ENCODE results near the gene ATP13A3. TPM values are rescaled to one million over a fixed set of nuclear protein-coding genes. Genes with fewer than 3 reads are reported as not detected.

Gene ATP13A3
- total RNA-seq, 5 donors from 2014 or later (not counting 1 experiment from before 2014, with no cell fraction given): 48.1 to 71.7 (median 52.0) TPM

DNA sequence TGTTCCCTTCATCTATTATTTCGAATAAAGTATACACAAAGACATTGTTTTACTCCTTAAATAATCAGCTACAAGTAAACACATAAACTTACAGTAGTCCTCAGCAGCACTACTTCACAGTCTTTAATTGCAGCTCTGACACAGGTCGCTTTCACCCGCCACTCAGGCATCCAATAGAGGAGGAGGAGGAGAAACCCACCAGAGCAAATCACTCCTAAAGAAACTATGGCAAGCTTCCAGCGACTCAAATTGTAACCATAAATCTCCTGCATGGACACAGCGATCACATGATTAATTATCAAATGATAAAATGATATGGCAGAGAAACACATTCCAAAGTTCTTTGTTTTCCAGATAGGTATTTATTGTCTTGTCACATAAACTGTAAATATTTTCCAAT, 26.2 kb downstream of the ATP13A3 start:
- 100% methylated on average over 1 of the region's 5 CpGs for WGBS (ENCODE audit: insufficient coverage)
- H3K4me1 ChIP-seq (ENCODE audit: control insufficient read depth in 1 of 2, extremely low read depth in 1 of 2, insufficient read depth in 2 of 2, low read length in 2 of 2): no peaks in the 10 kb centered on the region
- peaks cover 8% of the 10 kb centered on the region in 3 donors for H3K4me1 Mint-ChIP-seq

GRCh38 chr3:194458131-194458530, 28.7 kb downstream of the ATP13A3 start:
- no CpG with 5 or more reads among the region's 5 CpGs for WGBS (ENCODE audit: insufficient coverage)
- H3K9me3 Mint-ChIP-seq: no peaks in the 10 kb centered on the region
- Histone ChIP-seq H3K9me3 (no peaks in the 10 kb centered on the region), H3K4me1 (ENCODE audit: control insufficient read depth in 1 of 2, extremely low read depth in 1 of 2, insufficient read depth in 2 of 2, low read length in 2 of 2) (no peaks in the 10 kb centered on the region), H3K27me3 (replicated peaks in 1 of 2; ENCODE audit: control insufficient read depth in 2 of 2, extremely low read depth in 1 of 2, insufficient read depth in 2 of 2, low read length in 1 of 2) (no peaks in the 10 kb centered on the region), H3K4me3 (ENCODE audit: control insufficient read depth in 1 of 2, extremely low read depth in 1 of 2, low read length in 1 of 2) (no peak overlapping the region), H3K36me3 (ENCODE audit: control insufficient read depth in 2 of 2, extremely low read depth in 1 of 2, insufficient read depth in 1 of 2, low read length in 1 of 2) (peaks cover 0 to 32% of the 10 kb centered on the region in 2 donors), H3K27ac (ENCODE audit: low read length) (no peak overlapping the region)
- no peaks in the 10 kb centered on the region for H3K27me3 Mint-ChIP-seq
- ChIA-PET CTCF (interaction anchor here in 1 of 2 donors (0.6 to 1.2 kb wide), 5 partner anchors 13 to 787 kb away, joined by 3 to 6 read pairs (median 4); no protein-coding TSS in a partner anchor), POLR2A (no interaction called here)
- DNase-seq (no peak), ATAC-seq (replicated peaks in 1 of 4) (no peak)
- no peak overlapping the region for H3K27ac Mint-ChIP-seq
- peaks cover 31% of the 10 kb centered on the region for H3K36me3 Mint-ChIP-seq
- H3K4me3 Mint-ChIP-seq: no peak overlapping the region
- H3K4me1 Mint-ChIP-seq: no peaks in the 10 kb centered on the region

More for the DNA sequence above, 26.2 kb downstream of the ATP13A3 start:
- no peak for ATAC-seq (replicated peaks in 1 of 4)
- no peak for DNase-seq
- H3K27ac ChIP-seq (ENCODE audit: low read length): no peak overlapping the region
- Mint-ChIP-seq H3K9me3 (no peaks in the 10 kb centered on the region), H3K27ac (no peak overlapping the region), H3K27me3 (no peaks in the 10 kb centered on the region), H3K4me3 (no peak overlapping the region), H3K36me3 (peaks cover 14% of the 10 kb centered on the region)
- no peaks in the 10 kb centered on the region for H3K27me3 ChIP-seq (replicated peaks in 1 of 2; ENCODE audit: control insufficient read depth in 2 of 2, extremely low read depth in 1 of 2, insufficient read depth in 2 of 2, low read length in 1 of 2)
- POLR2A ChIA-PET: no interaction called here
- H3K4me3 ChIP-seq (ENCODE audit: control insufficient read depth in 1 of 2, extremely low read depth in 1 of 2, low read length in 1 of 2): no peak overlapping the region
- H3K36me3 ChIP-seq (ENCODE audit: control insufficient read depth in 2 of 2, extremely low read depth in 1 of 2, insufficient read depth in 1 of 2, low read length in 1 of 2): peaks cover 0 to 19% of the 10 kb centered on the region in 2 donors
- H3K9me3 ChIP-seq: no peaks in the 10 kb centered on the region
- CTCF ChIA-PET: no interaction called here

DNA sequence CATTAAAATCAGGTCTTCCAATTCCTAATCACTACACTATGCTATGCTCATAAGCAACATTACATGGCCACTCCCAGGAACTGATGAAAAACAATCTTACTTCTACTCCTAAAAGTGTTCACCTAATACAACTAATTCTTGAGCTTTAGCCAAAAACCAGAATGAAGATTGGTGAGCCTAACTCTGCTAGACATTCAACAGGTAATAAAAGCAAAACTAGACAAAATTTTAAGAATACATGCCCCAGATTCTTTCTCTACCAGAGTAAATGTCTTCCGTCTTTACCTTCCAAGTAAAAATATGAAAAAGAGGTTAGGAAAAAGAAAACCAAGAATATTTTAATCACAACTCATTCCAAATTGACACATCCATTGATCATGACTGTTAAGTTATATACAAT, 31.3 kb downstream of the ATP13A3 start:
- no peaks in the 10 kb centered on the region for H3K9me3 ChIP-seq
- no peaks in the 10 kb centered on the region for H3K9me3 Mint-ChIP-seq
- no peaks in the 10 kb centered on the region for H3K27me3 ChIP-seq (replicated peaks in 1 of 2; ENCODE audit: control insufficient read depth in 2 of 2, extremely low read depth in 1 of 2, insufficient read depth in 2 of 2, low read length in 1 of 2)
- no peaks in the 10 kb centered on the region for H3K27me3 Mint-ChIP-seq
- H3K36me3 Mint-ChIP-seq: peaks cover 44% of the 10 kb centered on the region
- no peak overlapping the region for H3K4me3 Mint-ChIP-seq
- H3K27ac Mint-ChIP-seq: no peak overlapping the region
- no peak overlapping the region for H3K4me3 ChIP-seq (ENCODE audit: control insufficient read depth in 1 of 2, extremely low read depth in 1 of 2, low read length in 1 of 2)
- ChIA-PET POLR2A (interaction anchor here in 1 of 2 donors (0.5 kb wide), 1 partner anchor 124 kb away, joined by 3 read pairs; no protein-coding TSS in a partner anchor), CTCF (interaction anchor here in 1 of 2 donors (0.6 kb wide), 1 partner anchor 15 kb away, joined by 5 read pairs; no protein-coding TSS in a partner anchor)
- no peak overlapping the region for H3K27ac ChIP-seq (ENCODE audit: low read length)
- DNase-seq: no peak
- WGBS (ENCODE audit: insufficient coverage): no CpG with 5 or more reads among the region's 1 CpG
- ATAC-seq (replicated peaks in 1 of 4): no peak
- H3K36me3 ChIP-seq (ENCODE audit: control insufficient read depth in 2 of 2, extremely low read depth in 1 of 2, insufficient read depth in 1 of 2, low read length in 1 of 2): peaks cover 0 to 42% of the 10 kb centered on the region in 2 donors
- H3K4me1 ChIP-seq (ENCODE audit: control insufficient read depth in 1 of 2, extremely low read depth in 1 of 2, insufficient read depth in 2 of 2, low read length in 2 of 2): no peaks in the 10 kb centered on the region
- H3K4me1 Mint-ChIP-seq: no peaks in the 10 kb centered on the region

- Histone ChIP-seq H3K36me3 (ENCODE audit: control insufficient read depth in 2 of 2, extremely low read depth in 1 of 2, insufficient read depth in 1 of 2, low read length in 1 of 2) (peaks cover 7 to 50% of the 10 kb centered on the region in 2 donors), H3K9me3 (no peaks in the 10 kb centered on the region), H3K4me3 (ENCODE audit: control insufficient read depth in 1 of 2, extremely low read depth in 1 of 2, low read length in 1 of 2) (no peak overlapping the region), H3K27me3 (replicated peaks in 1 of 2; ENCODE audit: control insufficient read depth in 2 of 2, extremely low read depth in 1 of 2, insufficient read depth in 2 of 2, low read length in 1 of 2) (no peaks in the 10 kb centered on the region), H3K4me1 (ENCODE audit: control insufficient read depth in 1 of 2, extremely low read depth in 1 of 2, insufficient read depth in 2 of 2, low read length in 2 of 2) (no peaks in the 10 kb centered on the region), H3K27ac (ENCODE audit: low read length) (no peak overlapping the region)
- Mint-ChIP-seq H3K36me3 (peaks cover 64% of the 10 kb centered on the region), H3K9me3 (no peaks in the 10 kb centered on the region), H3K27me3 (no peaks in the 10 kb centered on the region), H3K4me1 (peaks cover 0 to 5% (median 0%) of the 10 kb centered on the region in 3 donors), H3K4me3 (no peak overlapping the region), H3K27ac (no peak overlapping the region)
- ChIA-PET POLR2A (no interaction called here), CTCF (no interaction called here)
- ATAC-seq (replicated peaks in 1 of 4) (no peak), DNase-seq (no peak)
- 100% methylated on average over 5 of the region's 5 CpGs for WGBS (ENCODE audit: insufficient coverage)
Observed at GRCh38 chr3:194450341-194450740, 36.5 kb downstream of the ATP13A3 start.

GRCh38 chr3:194449913-194450312, 36.9 kb downstream of the ATP13A3 start:
- H3K4me3 Mint-ChIP-seq: no peak overlapping the region
- no peak overlapping the region for H3K4me3 ChIP-seq (ENCODE audit: control insufficient read depth in 1 of 2, extremely low read depth in 1 of 2, low read length in 1 of 2)
- peaks cover 64% of the 10 kb centered on the region for H3K36me3 Mint-ChIP-seq
- peaks cover 7 to 50% of the 10 kb centered on the region in 2 donors for H3K36me3 ChIP-seq (ENCODE audit: control insufficient read depth in 2 of 2, extremely low read depth in 1 of 2, insufficient read depth in 1 of 2, low read length in 1 of 2)
- H3K27me3 Mint-ChIP-seq: no peaks in the 10 kb centered on the region
- ChIA-PET CTCF (interaction anchor here in 1 of 2 donors (0.6 kb wide), 1 partner anchor 139 kb away, joined by 3 read pairs; no protein-coding TSS in a partner anchor), POLR2A (no interaction called here)
- no peaks in the 10 kb centered on the region for H3K27me3 ChIP-seq (replicated peaks in 1 of 2; ENCODE audit: control insufficient read depth in 2 of 2, extremely low read depth in 1 of 2, insufficient read depth in 2 of 2, low read length in 1 of 2)
- DNase-seq (no peak), ATAC-seq (replicated peaks in 1 of 4) (no peak)
- H3K27ac Mint-ChIP-seq: no peak overlapping the region
- H3K9me3 Mint-ChIP-seq: no peaks in the 10 kb centered on the region
- H3K9me3 ChIP-seq: no peaks in the 10 kb centered on the region
- WGBS (ENCODE audit: insufficient coverage): no CpG with 5 or more reads among the region's 3 CpGs
- H3K4me1 Mint-ChIP-seq: peaks cover 0 to 5% (median 0%) of the 10 kb centered on the region in 3 donors
- no peaks in the 10 kb centered on the region for H3K4me1 ChIP-seq (ENCODE audit: control insufficient read depth in 1 of 2, extremely low read depth in 1 of 2, insufficient read depth in 2 of 2, low read length in 2 of 2)
- no peak overlapping the region for H3K27ac ChIP-seq (ENCODE audit: low read length)

DNA sequence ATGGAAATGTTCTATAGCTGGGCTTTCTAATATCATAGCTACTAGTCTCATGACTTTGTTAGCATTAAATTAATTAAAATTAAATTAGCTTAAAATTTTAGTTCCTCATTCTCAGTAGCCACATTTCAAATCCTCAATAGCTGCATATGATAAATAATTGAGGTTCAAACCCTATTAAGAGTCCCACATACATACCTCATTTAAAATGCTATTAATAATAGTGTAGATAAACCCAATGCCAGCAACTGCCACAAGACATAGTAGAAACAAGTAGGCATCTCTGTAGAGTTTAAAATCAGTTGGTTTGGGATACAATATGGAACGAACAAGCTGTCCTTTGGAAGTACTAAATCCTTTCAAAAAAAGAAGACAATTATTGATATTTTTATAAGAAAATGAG, 39.1 kb downstream of the ATP13A3 start:
- peaks cover 66% of the 10 kb centered on the region for H3K36me3 Mint-ChIP-seq
- H3K27ac ChIP-seq (ENCODE audit: low read length): no peak overlapping the region
- no peaks in the 10 kb centered on the region for H3K27me3 Mint-ChIP-seq
- no peaks in the 10 kb centered on the region for H3K9me3 Mint-ChIP-seq
- ChIA-PET POLR2A (interaction anchor here in 1 of 2 donors (0.7 kb wide), 1 partner anchor 69 kb away, joined by 4 read pairs; no protein-coding TSS in a partner anchor), CTCF (interaction anchor here in 1 of 2 donors (1.0 kb wide), 1 partner anchor 21 kb away, joined by 3 read pairs; no protein-coding TSS in a partner anchor)
- H3K4me1 ChIP-seq (ENCODE audit: control insufficient read depth in 1 of 2, extremely low read depth in 1 of 2, insufficient read depth in 2 of 2, low read length in 2 of 2): no peaks in the 10 kb centered on the region
- H3K4me3 Mint-ChIP-seq: no peak overlapping the region
- ATAC-seq (replicated peaks in 1 of 4) (no peak), DNase-seq (no peak)
- H3K36me3 ChIP-seq (ENCODE audit: control insufficient read depth in 2 of 2, extremely low read depth in 1 of 2, insufficient read depth in 1 of 2, low read length in 1 of 2): peaks cover 12 to 46% of the 10 kb centered on the region in 2 donors
- no peak overlapping the region for H3K27ac Mint-ChIP-seq
- H3K9me3 ChIP-seq: no peaks in the 10 kb centered on the region
- WGBS (ENCODE audit: insufficient coverage): no CpG with 5 or more reads among the region's 1 CpG
- no peaks in the 10 kb centered on the region for H3K27me3 ChIP-seq (replicated peaks in 1 of 2; ENCODE audit: control insufficient read depth in 2 of 2, extremely low read depth in 1 of 2, insufficient read depth in 2 of 2, low read length in 1 of 2)
- H3K4me3 ChIP-seq (ENCODE audit: control insufficient read depth in 1 of 2, extremely low read depth in 1 of 2, low read length in 1 of 2): no peak overlapping the region
- H3K4me1 Mint-ChIP-seq: peaks cover 0 to 5% (median 0%) of the 10 kb centered on the region in 3 donors

All from T-cell (primary cell).